Measurements from ENCODE around the gene ZPLD1. TPM values are rescaled to one million over a fixed set of nuclear protein-coding genes. Genes with fewer than 3 reads are reported as not detected.

ZPLD1 gene
- total and polyA plus RNA-seq, 10 of the 15 experiments (the other 5 are each of a cell fraction or from before 2014, with no cell fraction given), result not detected

DNA sequence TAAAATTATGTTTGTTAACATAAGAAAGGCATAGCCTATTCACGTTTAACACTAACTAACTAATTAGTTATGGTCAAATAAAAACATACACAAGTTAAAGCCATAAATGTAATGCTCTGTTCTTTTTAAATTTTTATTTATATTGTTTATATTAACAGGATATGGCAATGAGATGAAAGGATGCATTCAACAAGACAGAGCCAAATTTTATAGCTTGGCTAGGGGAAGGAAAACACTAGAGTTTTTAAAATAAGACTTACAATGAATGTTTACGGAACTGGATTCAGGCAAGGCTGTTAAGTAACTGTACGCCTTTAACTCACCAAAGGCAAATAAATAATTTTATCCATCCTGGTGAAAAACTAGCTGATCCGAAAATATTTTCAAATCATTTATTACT is 86.4 kb downstream of the ZPLD1 start (continued):
- TF ChIP-seq, protein P1, sequence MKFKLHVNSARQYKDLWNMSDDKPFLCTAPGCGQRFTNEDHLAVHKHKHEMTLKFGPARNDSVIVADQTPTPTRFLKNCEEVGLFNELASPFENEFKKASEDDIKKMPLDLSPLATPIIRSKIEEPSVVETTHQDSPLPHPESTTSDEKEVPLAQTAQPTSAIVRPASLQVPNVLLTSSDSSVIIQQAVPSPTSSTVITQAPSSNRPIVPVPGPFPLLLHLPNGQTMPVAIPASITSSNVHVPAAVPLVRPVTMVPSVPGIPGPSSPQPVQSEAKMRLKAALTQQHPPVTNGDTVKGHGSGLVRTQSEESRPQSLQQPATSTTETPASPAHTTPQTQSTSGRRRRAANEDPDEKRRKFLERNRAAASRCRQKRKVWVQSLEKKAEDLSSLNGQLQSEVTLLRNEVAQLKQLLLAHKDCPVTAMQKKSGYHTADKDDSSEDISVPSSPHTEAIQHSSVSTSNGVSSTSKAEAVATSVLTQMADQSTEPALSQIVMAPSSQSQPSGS (IDR thresholded peaks at IDR 0.05; ENCODE audit: low read length), result no peak
- TF ChIP-seq CHD1 (IDR thresholded peaks at IDR 0.05; ENCODE audit: low read depth, low read length) (no peak), KAT2A (conservative IDR thresholded peaks at IDR 0.05; ENCODE audit: control insufficient read depth, low read depth, low read length) (no peak), SRF (IDR thresholded peaks at IDR 0.05; ENCODE audit: low read depth in 2 of 2, low read length in 2 of 2) (no peak), ZNF274 (IDR thresholded peaks at IDR 0.05; ENCODE audit: insufficient read depth, insufficient read length) (no peak), SREBF2 (IDR thresholded peaks at IDR 0.05; ENCODE audit: low read length) (no peak)
- TF ChIP-seq, protein P2, sequence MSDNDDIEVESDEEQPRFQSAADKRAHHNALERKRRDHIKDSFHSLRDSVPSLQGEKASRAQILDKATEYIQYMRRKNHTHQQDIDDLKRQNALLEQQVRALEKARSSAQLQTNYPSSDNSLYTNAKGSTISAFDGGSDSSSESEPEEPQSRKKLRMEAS (IDR thresholded peaks at IDR 0.05; ENCODE audit: low read depth, low read length), result no peak

DNA sequence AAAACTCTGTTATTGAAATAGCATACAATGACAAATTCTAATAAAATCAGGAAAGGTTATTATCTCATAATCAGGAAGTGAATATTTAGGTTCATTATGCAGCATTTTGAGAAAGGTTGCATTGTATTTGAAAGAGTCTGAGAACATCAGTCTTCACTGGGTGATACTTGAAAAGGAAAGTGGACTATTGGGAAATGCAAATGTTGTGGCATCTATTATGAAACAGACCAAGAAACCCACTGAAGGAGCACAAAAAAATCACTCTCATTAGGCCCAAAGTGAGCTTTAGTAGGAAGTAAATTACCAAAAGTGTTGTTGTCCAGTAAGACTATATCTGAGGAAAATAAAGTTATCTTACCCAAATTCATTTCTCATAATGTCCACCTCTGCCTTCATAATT is 90.8 kb downstream of the ZPLD1 start:
- Histone ChIP-seq H3K79me2 (ENCODE audit: control insufficient read depth, insufficient read depth, low read length) (no peaks in the 10 kb centered on the region), H4K20me1 (ENCODE audit: control insufficient read depth, insufficient read depth) (no peaks in the 10 kb centered on the region), H3K9ac (ENCODE audit: control insufficient read depth, insufficient read depth, low read length) (no peak overlapping the region), H3K27me3 (replicated peaks in 1 of 2; ENCODE audit: control insufficient read depth in 2 of 2, insufficient read depth in 2 of 2, low read length in 1 of 2) (no peaks in the 10 kb centered on the region; a peak in 1 of 4 replicates), H3K4me2 (ENCODE audit: control insufficient read depth, insufficient read depth) (no peak overlapping the region), H3K4me1 (ENCODE audit: control insufficient read depth, insufficient read depth, low read length) (no peaks in the 10 kb centered on the region), H3K4me3 (no peak overlapping the region), H3K36me3 (ENCODE audit: control insufficient read depth in 2 of 2, insufficient read depth in 2 of 2, low read length in 1 of 2) (no peaks in the 10 kb centered on the region), H2AFZ (ENCODE audit: control insufficient read depth, low read depth, low read length) (no peak overlapping the region), H3K27ac (ENCODE audit: control insufficient read depth, insufficient read depth) (no peak overlapping the region), H3K9me3 (replicated peaks; ENCODE audit: control insufficient read depth, insufficient read depth, low read length) (no peaks in the 10 kb centered on the region)
- no TSS peak for BruUV-seq (replicated peaks)
- POLR2A ChIA-PET, result no interaction called here
- RAD21 ChIA-PET (ENCODE audit: unreplicated experiment), result no interaction called here
- in situ Hi-C loops (cut with MboI), result no loop called here
- no peak for TF ChIP-seq HCFC1 (IDR thresholded peaks at IDR 0.05; ENCODE audit: low read length)
- peak; percentile 78; the same call in 2 of the 3 replicates for TF ChIP-seq POU2F2 (IDR thresholded peaks at IDR 0.05; ENCODE audit: borderline replicate concordance, low read depth, low read length)
- TF ChIP-seq RUNX3 (IDR thresholded peaks at IDR 0.05; ENCODE audit: low read length), result peak; percentile 51
- intact Hi-C loops (cut with micrococcal nuclease; ENCODE audit: unreplicated experiment), result no loop called here
- DNase-seq (ENCODE audit: low read depth, low spot score), result no peak
- CTCF ChIA-PET, result interaction anchor here (1.2 to 5.7 kb wide), 3 partner anchors 11 to 300 kb away, joined by 4 to 45 read pairs (median 20); no protein-coding TSS in a partner anchor
- peak; percentile 48; the same call in 1 of the 3 replicates for ATAC-seq
- SMC1A ChIA-PET (ENCODE audit: uncharacterized antibody, unreplicated experiment), result interaction anchor here (1.0 to 7.4 kb wide), 3 partner anchors 11 to 296 kb away, joined by 3 to 44 read pairs (median 26); no protein-coding TSS in a partner anchor
- FAIRE-seq, result no peak
